ENCODE data around the gene TRPM6. TPM values are rescaled to one million over a fixed set of nuclear protein-coding genes. Genes with fewer than 3 reads are reported as not detected.

Gene TRPM6
- total and polyA plus RNA-seq, 8 donors: under 0.01 to 18.8 (median 2.3) TPM; not detected in 2

- no peaks in the 10 kb centered on the region for H3K9me3 ChIP-seq
- intact Hi-C loops (cut with DNase I; ENCODE audit: low total_unique reads): no loop called here
- no peaks in the 10 kb centered on the region for H3K36me3 ChIP-seq
- no peak overlapping the region for H3K27ac ChIP-seq
- WGBS, 5 donors: 91 to 96% (median 94%) methylated on average over 4 of the region's 4 CpGs
- H3K4me1 ChIP-seq: no peaks in the 10 kb centered on the region
- no peak overlapping the region for H3K4me3 ChIP-seq
- no peaks in the 10 kb centered on the region for H3K27me3 ChIP-seq
- TF ChIP-seq POLR2A (IDR thresholded peaks at IDR 0.05) (no peak), CTCF (IDR thresholded peaks at IDR 0.05) (no peak), EP300 (IDR thresholded peaks at IDR 0.05) (no peak), POLR2AphosphoS5 (IDR thresholded peaks at IDR 0.05) (no peak)
- DNase-seq: no peak
Measured at GRCh38 chr9:74795081-74795480, 92.6 kb downstream of the TRPM6 start.

- Histone ChIP-seq H3K36me3 (no peaks in the 10 kb centered on the region), H3K9me3 (no peaks in the 10 kb centered on the region), H3K4me3 (no peak overlapping the region), H3K27ac (no peak overlapping the region), H3K4me1 (no peaks in the 10 kb centered on the region), H3K27me3 (no peaks in the 10 kb centered on the region)
- DNase-seq: no peak
- intact Hi-C loops (cut with DNase I; ENCODE audit: low total_unique reads): no loop called here
- WGBS, 5 donors: 69 to 89% (median 85%) methylated on average over 5 of the region's 5 CpGs
- no peak for TF ChIP-seq EP300 (IDR thresholded peaks at IDR 0.05)
- no peak for TF ChIP-seq POLR2A (IDR thresholded peaks at IDR 0.05)
- no peak for TF ChIP-seq POLR2AphosphoS5 (IDR thresholded peaks at IDR 0.05)
- no peak for TF ChIP-seq CTCF (IDR thresholded peaks at IDR 0.05)
Measured at GRCh38 chr9:74784506-74784905, 103.2 kb downstream of the TRPM6 start.

- intact Hi-C loops (cut with DNase I; ENCODE audit: low total_unique reads): no loop called here
- WGBS, 5 donors: 58 to 74% (median 72%) methylated on average over 2 of the region's 2 CpGs
- DNase-seq: no peak
Measured at GRCh38 chr9:74783408-74783807, 104.3 kb downstream of the TRPM6 start.

GRCh38 chr9:74777136-74777879 is 110.4 kb downstream of the TRPM6 start:
- TF ChIP-seq EP300 (IDR thresholded peaks at IDR 0.05) (no peak), CTCF (IDR thresholded peaks at IDR 0.05) (peak in 5 of 7 experiments; percentile 57 to 74 (median 68)), POLR2A (IDR thresholded peaks at IDR 0.05) (no peak)
- peak; percentile 69 to 83 for DNase-seq
- H3K27ac ChIP-seq: no peak overlapping the region
- no peaks in the 10 kb centered on the region for H3K36me3 ChIP-seq
- no peaks in the 10 kb centered on the region for H3K9me3 ChIP-seq
- peaks cover 0 to 8% (median 0%) of the 10 kb centered on the region in 4 donors for H3K4me1 ChIP-seq
- H3K27me3 ChIP-seq: no peaks in the 10 kb centered on the region
- intact Hi-C loops (cut with DNase I; ENCODE audit: low total_unique reads): loop anchor here (5.0 kb wide), 1 partner anchor 225 kb away; no protein-coding TSS in a partner anchor
- no peak overlapping the region for H3K4me3 ChIP-seq
- 25 to 35% (median 26%) methylated on average over 8 of the region's 8 CpGs for WGBS, 5 donors

More at GRCh38 chr9:74783408-74783807, 104.3 kb downstream of the TRPM6 start:
- Histone ChIP-seq H3K27ac (no peak overlapping the region), H3K27me3 (no peaks in the 10 kb centered on the region), H3K4me3 (no peak overlapping the region), H3K4me1 (no peaks in the 10 kb centered on the region), H3K36me3 (no peaks in the 10 kb centered on the region), H3K9me3 (no peaks in the 10 kb centered on the region)
- no peak for TF ChIP-seq EP300 (IDR thresholded peaks at IDR 0.05)
- TF ChIP-seq POLR2AphosphoS5 (IDR thresholded peaks at IDR 0.05): no peak

- Histone ChIP-seq H3K27ac (no peak overlapping the region), H3K36me3 (no peaks in the 10 kb centered on the region), H3K27me3 (peaks cover 0 to 7% (median 0%) of the 10 kb centered on the region in 3 donors), H3K4me1 (peaks cover 0 to 8% (median 0%) of the 10 kb centered on the region in 4 donors), H3K4me3 (no peak overlapping the region), H3K9me3 (no peaks in the 10 kb centered on the region)
- TF ChIP-seq POLR2AphosphoS5 (IDR thresholded peaks at IDR 0.05) (no peak), EP300 (IDR thresholded peaks at IDR 0.05) (no peak), CTCF (IDR thresholded peaks at IDR 0.05) (no peak), POLR2A (IDR thresholded peaks at IDR 0.05) (no peak)
- WGBS, 5 donors: 76 to 87% (median 80%) methylated on average over 5 of the region's 5 CpGs
- no peak for DNase-seq
- intact Hi-C loops (cut with DNase I; ENCODE audit: low total_unique reads): loop anchor here (5.0 kb wide), 1 partner anchor 227 kb away; no protein-coding TSS in a partner anchor
Measured at GRCh38 chr9:74775396-74775795, 112.3 kb downstream of the TRPM6 start.

Data from stomach (tissue), 9 donors.